ES-I3 (cell line): ENCODE measurements around the gene ARMC8.
A peak's percentile ranks its signal among the peaks of the same experiment; 100 is the strongest.
"Not testable (repeated sequence)": the region's sequence is repeated elsewhere in the genome, so short reads cannot be mapped to it uniquely, and the experiment has no call there.

Experiments
- H3K36me3 ChIP-seq: 2 replicates; pipeline ENCODE4 v1.6.1; 2013; ENCODE audit warnings: mild to moderate bottlenecking, low read length, control low read depth, moderate library complexity; ENCODE audit not compliant: insufficient read depth
- H3K4me1 ChIP-seq: 2 replicates; pipeline ENCODE4 v1.6.1; 2013; ENCODE audit warnings: mild to moderate bottlenecking, control low read depth, low read length; ENCODE audit not compliant: insufficient read depth
- H3K9ac ChIP-seq: 2 replicates; pipeline ENCODE4 v1.6.1; 2013; ENCODE audit warnings: low read depth, mild to moderate bottlenecking, low read length, moderate library complexity
- H3K9me3 ChIP-seq: 2 replicates; pipeline ENCODE4 v1.6.1; 2013; ENCODE audit warnings: mild to moderate bottlenecking, low read length, moderate library complexity; ENCODE audit not compliant: control insufficient read depth, insufficient read depth

ARMC8 gene, protein sequence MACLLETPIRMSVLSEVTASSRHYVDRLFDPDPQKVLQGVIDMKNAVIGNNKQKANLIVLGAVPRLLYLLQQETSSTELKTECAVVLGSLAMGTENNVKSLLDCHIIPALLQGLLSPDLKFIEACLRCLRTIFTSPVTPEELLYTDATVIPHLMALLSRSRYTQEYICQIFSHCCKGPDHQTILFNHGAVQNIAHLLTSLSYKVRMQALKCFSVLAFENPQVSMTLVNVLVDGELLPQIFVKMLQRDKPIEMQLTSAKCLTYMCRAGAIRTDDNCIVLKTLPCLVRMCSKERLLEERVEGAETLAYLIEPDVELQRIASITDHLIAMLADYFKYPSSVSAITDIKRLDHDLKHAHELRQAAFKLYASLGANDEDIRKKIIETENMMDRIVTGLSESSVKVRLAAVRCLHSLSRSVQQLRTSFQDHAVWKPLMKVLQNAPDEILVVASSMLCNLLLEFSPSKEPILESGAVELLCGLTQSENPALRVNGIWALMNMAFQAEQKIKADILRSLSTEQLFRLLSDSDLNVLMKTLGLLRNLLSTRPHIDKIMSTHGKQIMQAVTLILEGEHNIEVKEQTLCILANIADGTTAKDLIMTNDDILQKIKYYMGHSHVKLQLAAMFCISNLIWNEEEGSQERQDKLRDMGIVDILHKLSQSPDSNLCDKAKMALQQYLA

DNA sequence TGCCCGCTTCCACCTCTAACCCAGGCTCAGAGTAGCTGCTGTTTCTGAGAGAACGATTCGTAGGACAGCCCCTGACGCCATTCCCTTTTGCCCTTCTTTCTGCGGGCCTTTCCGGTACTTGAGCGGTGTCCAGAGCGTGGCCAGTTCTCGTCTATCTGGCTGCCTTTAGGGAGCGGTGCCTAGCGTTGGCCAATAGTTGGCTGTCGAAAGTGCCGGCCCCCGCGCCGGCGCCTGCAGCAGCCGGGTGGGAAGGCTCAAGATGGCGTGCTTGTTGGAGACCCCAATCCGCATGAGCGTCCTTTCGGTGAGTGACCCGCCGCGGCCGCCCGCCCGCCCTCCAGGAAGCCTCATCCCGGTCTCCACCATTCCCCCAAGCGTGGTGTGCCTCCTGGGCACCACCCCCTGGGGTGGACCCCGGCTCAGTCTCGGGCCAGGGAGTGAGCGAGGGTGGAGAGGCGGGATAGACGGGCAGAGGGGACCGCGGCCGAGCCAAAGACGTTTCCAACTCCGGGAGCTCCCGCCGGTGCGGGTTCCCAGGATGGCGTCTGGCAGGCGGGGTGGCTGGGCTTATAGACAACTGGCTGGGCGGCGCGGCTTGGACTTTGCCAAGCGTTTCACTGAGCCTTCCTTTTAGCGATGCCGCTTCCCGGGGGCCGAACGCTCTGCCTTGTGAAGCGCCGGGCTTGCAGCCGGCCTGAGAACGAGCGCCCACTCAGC, at the start of gene ARMC8:
Gene ARMC8 (plus strand): TSS at position 6 of the 717 bp plus-strand sequence. CDS start 254 bp downstream, at position 260.
- Histone ChIP-seq H3K36me3 (no peaks in the 10 kb centered on the region), H3K9me3 (no peaks in the 10 kb centered on the region), H3K4me1 (peaks cover 6% of the 10 kb centered on the region; the same call in 1 of the 2 replicates), H3K9ac (peak within 1 kb of the TSS; percentile 75)

DNA sequence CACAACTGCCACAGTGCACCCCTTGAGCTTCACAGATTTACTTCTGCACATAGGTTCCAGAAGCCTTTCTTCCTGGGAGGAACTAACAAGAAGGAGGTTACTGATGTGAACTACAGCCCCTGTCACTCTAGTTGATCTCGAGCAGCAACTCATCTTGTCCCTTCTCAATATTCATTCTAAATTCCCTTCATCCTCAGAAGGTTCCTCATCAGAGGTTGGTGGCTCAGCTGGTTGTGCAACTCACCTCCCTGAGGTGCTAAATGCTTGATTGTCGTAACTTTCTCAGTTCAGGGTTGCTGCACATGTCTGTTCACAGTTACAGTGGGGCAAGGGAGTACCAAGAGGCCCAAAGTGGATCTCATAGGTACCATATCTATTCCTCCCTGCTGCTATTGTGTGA, 49.2 kb upstream of the ARMC8 start:
- Histone ChIP-seq H3K9me3 (no peaks in the 10 kb centered on the region), H3K36me3 (no peaks in the 10 kb centered on the region), H3K9ac (no peak overlapping the region), H3K4me1 (no peaks in the 10 kb centered on the region)

DNA sequence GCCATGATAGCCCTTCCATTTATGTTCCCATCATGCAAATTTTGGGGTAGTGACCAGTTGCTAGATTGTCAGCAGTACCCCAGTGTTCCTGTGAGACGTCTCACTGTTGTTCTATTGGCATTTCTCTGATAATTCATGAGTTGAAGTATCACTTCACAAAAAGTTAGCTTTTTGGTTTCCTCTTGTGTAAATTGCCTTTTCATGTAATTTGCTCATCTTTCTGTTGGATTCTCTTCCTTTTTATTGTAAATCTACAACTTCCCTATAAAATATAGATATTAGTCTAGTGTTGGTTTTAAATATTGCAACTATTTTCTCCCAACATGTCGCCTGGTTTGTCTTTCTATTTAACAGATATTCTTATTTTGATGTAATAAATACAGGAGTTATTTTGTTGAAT, 47.4 kb upstream of the ARMC8 start:
- H3K36me3 ChIP-seq: no peaks in the 10 kb centered on the region
- H3K9me3 ChIP-seq: no peaks in the 10 kb centered on the region
- no peak overlapping the region for H3K9ac ChIP-seq
- H3K4me1 ChIP-seq: no peaks in the 10 kb centered on the region

DNA sequence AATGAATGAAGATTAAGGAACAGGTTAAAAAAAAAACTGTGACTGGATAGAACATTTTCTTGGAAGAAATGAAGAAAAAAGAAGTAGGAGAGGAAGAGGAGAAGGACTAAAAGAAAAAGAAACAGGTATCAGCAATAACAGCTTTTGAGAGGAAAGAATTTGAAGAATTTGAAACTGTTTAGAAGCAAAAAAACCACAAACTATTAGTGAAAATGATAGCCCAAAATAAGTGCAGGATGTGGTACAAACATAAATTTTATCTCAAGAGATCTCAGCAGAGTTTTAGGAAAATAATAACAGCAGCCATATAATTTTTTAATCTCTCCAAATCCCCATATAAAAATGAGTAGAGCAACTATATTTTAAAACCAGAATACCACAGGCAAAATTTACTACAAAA, 46.2 kb upstream of the ARMC8 start:
- Histone ChIP-seq H3K36me3 (no peaks in the 10 kb centered on the region), H3K9ac (no peak overlapping the region), H3K4me1 (no peaks in the 10 kb centered on the region), H3K9me3 (no peaks in the 10 kb centered on the region)

DNA sequence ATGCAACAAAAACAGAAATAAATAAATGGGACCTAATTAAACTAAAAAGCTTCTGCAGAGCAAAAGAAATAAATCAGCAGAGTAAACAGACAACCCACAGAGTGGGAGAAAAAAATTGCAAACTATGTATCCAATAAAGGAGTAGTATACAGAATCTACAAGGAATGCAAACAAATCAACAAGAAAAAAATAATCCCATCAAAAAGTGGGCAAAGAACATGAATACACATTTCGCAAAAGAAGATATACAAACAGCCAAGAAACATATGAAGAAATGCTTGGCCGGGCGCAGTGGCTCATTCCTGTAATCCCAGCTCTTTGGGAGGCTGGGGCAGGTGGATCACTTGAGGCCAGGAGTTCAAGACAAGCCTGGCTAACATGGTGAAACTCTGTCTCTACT, 44.9 kb upstream of the ARMC8 start:
- H3K9ac ChIP-seq, H3K36me3 ChIP-seq, H3K4me1 ChIP-seq, H3K9me3 ChIP-seq: not testable (repeated sequence)

DNA sequence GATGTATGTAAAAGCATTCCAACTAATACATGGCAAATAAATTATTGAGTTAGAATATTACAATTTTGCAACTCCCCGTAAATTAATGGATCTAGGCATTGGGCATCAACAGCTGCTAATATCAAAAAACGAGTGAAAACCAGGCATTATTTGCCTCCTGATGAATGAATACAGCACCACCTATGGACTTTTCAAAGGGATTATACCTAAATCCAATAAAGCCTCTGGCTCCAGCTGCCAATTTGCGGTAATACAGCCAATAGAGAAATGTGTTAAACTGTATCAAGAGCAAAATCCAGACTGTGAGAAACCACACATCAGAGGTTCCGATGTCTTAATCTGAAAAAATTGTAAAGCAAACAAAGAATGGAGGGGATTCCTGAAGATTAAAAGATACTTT, 38.6 kb upstream of the ARMC8 start:
- Histone ChIP-seq H3K9me3 (no peaks in the 10 kb centered on the region), H3K4me1 (no peaks in the 10 kb centered on the region), H3K9ac (no peak overlapping the region), H3K36me3 (no peaks in the 10 kb centered on the region)

DNA sequence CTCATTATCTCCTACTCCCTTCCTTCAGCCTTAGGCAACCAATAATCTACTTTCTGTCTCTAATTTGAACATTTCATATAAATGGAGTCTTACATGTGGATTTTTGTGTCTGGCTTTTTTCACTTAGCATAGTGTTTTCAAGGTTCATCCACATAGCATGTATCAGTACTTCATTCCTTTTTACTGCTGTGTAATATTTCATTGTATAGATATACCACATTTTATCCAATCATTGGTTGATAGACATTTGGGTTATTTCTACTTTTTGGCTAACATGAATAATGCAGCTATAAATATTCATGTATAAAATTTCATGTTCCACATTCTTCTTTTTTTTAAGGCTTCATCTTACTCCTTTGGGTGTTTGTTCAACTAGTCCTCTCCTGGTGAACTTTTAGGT, 32.6 kb upstream of the ARMC8 start:
- Histone ChIP-seq H3K9ac (no peak overlapping the region), H3K36me3 (no peaks in the 10 kb centered on the region), H3K9me3 (0 out of 2 replicates have a peak, but pooled peaks cover 3% of the 10 kb centered on the region), H3K4me1 (no peaks in the 10 kb centered on the region; the same call in 1 of the 2 replicates)

DNA sequence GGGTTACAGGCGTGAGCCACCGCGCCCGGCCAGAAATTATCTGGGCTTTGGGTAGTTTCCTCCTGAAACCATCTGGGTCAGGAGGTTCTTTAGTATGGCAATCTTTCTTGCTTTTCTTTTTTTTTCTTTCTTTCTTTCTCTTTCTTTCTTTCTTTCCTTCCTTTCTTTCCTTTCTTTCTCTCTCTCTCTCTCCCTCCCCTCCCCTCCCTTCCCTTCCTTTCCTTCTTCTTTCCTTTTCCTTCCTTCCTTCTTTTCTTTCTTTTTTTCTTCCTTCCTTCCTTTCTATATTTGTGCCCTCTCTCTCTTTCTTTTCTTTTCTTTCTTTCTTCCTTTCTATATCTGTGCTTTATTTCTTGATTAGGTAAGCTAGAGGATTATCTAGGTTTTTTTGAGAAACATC, 29.4 kb upstream of the ARMC8 start:
- H3K36me3 ChIP-seq: peaks cover 3% of the 10 kb centered on the region; the same call in 1 of the 2 replicates
- 0 out of 2 replicates have a peak, but pooled peaks cover 3% of the 10 kb centered on the region for H3K9me3 ChIP-seq
- H3K9ac ChIP-seq: no peak overlapping the region
- no peaks in the 10 kb centered on the region; the same call in 1 of the 2 replicates for H3K4me1 ChIP-seq

DNA sequence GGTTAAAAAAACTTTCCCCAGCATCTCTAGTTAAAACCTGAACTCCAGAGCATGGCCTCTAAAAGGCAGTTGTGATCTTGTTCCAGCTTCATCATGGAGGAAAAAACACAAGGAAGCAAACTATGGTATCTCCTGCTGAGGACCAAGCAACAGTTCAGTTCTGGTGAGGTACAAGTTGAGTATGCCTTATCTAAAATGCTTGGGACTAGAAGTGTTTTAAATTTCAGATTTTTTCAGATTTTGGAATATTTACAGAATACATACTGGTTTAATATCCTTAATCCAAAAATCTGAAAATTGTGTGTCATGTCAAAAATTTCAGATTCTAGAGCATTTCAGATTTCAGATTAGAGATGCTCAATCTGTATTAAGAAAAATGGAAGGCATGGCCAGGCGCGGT, 22.0 kb upstream of the ARMC8 start:
- no peaks in the 10 kb centered on the region for H3K9me3 ChIP-seq
- no peaks in the 10 kb centered on the region for H3K4me1 ChIP-seq
- H3K9ac ChIP-seq: no peak overlapping the region
- peaks cover 11% of the 10 kb centered on the region for H3K36me3 ChIP-seq

DNA sequence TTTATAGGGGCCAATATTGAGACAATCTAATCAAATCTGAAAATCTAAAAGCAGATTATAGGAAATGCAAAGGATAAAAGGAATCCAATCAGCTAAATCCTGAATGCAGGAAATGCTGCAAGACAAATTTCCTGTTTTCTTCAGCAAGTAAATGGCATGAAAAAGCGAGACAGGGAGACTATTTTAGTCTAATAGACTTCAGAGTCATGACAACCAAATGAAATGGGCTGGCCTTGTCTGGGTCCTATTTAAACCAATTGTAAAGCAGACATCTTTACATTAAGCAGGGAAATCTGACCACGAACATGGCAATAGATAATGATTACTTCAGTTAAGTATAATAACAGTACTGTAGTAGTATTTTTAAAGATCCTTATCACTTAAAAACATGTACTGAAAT, 14.5 kb upstream of the ARMC8 start:
- H3K9ac ChIP-seq: no peak overlapping the region
- no peaks in the 10 kb centered on the region for H3K4me1 ChIP-seq
- H3K9me3 ChIP-seq: no peaks in the 10 kb centered on the region
- no peaks in the 10 kb centered on the region for H3K36me3 ChIP-seq

DNA sequence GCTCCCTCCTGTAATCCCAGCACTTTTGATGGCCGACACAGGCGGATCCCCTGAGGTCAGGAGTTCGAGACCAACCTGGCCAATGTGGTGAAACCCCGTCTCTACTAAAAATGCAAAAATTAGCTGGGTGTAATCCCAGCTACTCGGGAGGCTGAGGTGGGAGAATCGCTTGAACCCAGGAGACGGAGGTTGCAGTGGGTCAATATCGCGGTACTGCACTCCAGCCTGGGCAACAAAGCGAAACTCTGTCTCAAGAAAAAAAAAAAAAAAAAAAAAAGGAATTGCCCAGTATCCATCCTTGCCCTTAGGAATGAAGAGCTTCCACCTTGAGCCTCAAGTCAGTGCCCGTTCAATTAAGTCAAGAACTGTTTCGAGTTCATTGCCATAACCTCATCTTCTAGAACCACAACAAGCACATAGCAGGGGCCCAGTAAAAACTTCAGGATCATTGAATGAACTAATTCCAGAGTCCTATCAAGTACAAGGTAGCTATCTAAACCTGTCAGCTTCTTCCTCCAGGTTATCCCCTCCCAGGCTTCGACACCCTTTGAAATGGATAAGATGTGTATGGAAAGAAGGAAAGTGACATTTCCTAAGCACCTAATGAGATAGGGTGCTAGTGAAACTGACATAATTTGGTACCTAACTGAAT, 13.2 kb upstream of the ARMC8 start:
- Histone ChIP-seq H3K36me3 (no peaks in the 10 kb centered on the region), H3K9ac (peak overlapping the region; percentile 98), H3K4me1 (no peaks in the 10 kb centered on the region), H3K9me3 (no peaks in the 10 kb centered on the region)

DNA sequence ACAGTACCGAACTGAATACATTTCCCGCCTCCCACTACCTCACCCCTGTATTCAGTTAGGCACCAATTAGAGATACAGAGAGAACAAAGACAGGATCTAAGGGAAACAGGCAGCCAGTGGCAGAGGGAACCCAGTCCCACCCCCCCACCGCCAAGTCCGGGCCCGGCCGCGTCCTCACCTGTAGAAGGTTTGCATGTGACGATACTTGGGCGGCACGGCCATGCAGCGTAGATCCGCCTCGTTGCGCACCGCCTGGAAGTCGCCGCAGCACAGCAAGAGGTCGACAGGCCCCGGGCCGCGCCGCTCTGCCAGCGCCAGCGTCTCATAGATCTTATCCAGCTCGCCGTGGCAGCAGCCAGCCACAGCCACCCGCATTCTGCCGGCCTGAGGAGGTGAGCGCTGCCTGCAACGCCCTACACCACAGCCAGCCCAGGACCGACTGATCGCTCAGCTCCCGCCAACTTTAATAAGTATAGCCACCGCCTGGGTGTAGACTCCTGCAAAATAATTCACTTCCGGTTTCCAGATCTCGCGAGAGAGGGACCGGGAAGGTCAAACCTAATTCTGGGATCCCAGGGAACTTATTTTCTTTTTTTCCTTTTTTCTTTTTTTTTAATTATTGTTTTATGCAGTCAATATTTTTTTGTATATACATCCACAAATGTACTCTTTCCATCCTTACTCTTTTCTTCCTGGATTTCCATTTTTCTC, 12.5 kb upstream of the ARMC8 start, which contains the start of gene DBR1:
Gene DBR1 (minus strand): TSS at position 501 of the 711 bp plus-strand sequence. CDS start 126 bp downstream, at position 375.
- no peaks in the 10 kb centered on the region for H3K36me3 ChIP-seq
- no peaks in the 10 kb centered on the region for H3K9me3 ChIP-seq
- peak within 1 kb of the TSS; percentile 98 for H3K9ac ChIP-seq
- no peaks in the 10 kb centered on the region for H3K4me1 ChIP-seq

DNA sequence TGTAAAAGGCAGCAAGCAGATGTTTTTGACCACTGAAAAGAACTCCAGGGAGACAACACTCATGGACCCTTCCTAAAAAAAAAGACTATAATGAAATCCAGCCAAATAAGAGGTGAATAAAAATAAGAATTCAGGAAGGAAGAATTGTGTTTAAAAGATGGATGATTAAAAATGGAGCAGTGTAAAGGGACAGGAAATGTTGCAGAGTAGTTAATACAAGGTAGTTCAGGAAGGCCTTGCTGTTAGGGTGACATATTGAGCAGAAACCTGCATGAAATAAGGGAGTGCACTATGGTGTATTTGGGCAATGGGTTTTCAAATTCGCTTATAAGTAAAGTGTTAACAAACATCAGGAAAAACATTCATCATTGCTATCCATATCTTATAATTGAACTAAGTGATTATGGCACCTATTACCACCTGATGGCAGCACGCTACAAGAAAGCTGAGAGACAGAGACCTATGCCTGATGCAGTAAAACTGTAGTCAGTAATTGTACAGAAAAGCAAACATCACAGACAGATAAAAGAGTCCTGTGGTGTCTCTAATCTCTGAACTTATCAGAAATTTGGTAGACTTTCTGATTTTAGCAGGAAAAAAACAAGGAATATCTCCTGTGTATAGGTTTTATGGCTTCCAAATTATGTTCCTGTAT, 6.6 kb upstream of the ARMC8 start:
- no peaks in the 10 kb centered on the region for H3K36me3 ChIP-seq
- no peaks in the 10 kb centered on the region for H3K9me3 ChIP-seq
- H3K9ac ChIP-seq: no peak overlapping the region
- H3K4me1 ChIP-seq: no peaks in the 10 kb centered on the region
